Islet of Langerhans (tissue), 1 donor: ENCODE data around the gene BSN.
"Not testable (repeated sequence)": the region's sequence is repeated elsewhere in the genome, so short reads cannot be mapped to it uniquely, and the experiment has no call there.

ENCODE experiments used
- FAIRE-seq: peaks from one replicate; lab custom pipeline; 2011; peaks lifted over from hg19 to GRCh38; lab: Jason Lieb, UNC

Gene BSN

GRCh38 chr3:49675912-49676311, 121.6 kb downstream of the BSN start:
- FAIRE-seq = no peak

DNA sequence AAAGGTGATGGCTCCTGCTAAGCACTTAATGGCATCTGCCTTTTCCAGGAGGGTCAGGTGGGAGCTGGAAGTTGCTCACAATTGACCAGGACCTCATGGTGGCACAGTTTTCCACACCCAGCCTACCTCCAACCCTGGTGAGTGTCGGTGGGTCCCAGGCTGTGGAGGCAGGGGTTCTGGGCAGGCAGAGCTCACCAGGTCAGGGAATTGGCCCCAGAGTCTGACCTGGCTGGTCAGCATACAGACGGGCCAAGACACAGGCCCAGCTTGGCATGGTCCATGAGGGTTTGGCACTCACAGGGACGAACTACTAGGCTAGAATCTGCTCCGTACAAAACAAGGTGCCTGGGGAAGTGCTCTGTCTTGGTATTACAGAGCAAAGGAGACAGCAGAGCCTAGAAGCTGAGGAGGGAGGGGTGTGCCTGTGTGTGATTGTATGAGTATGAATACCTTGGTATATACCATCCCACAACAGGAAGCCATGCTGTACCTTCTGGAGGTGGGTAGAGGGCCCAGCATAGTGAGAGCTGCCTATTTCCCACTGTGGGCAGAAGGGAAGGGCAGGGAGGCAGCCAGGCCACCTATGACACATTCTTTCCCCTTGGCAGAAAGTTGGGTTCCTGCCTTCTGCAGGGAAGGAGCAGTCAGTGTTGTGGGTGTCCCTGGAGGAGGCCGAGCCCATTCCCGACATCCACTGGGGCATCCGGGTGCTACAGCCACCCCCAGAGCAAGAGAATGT, 126.4 kb downstream of the BSN start:
- no peak for FAIRE-seq

- FAIRE-seq = no peak
Measured at GRCh38 chr3:49681232-49681522, 126.9 kb downstream of the BSN start.

GRCh38 chr3:49681543-49681942, 127.3 kb downstream of the BSN start:
- no peak for FAIRE-seq

DNA sequence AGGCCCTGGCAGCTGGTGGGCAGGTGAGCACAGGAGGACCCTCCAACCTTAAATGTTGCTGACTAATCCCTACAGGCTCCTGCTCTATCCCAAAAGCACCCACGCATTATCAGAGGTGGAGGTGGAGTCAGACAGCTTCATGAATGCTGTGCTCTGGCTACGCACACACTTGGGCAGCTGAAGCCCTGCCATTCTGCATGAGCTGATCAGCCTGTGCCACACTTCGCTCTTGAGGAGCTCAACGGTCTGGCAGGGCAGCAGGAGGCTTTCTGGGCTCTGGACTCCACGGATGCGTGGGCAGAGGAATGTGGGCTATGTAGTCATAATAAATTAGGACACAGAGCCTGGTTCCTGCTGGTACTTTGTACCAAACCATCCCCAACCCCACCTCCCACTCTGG, 128.9 kb downstream of the BSN start:
- no peak for FAIRE-seq

GRCh38 chr3:49684453-49684852, 130.2 kb downstream of the BSN start:
- FAIRE-seq = not testable (repeated sequence)

DNA sequence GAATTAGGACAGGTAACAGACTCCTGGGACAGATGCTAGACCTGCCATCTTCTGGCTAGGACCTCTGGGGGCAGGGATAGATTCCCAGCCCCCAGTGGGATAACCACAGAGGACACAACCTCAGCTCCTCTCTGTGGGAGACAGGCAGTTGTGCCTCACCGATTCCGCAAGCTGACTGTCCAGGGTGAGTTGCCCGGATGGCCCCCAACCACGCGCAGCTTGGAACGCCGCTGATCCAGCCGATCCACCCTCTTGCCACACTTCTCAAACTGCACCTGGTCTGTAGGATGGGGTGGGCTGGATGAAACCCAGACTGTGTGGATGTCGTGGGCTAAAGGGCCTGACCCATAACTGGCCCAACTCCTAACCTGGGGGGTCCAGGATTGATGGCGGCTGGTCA, 130.8 kb downstream of the BSN start:
- FAIRE-seq = not testable (repeated sequence)

DNA sequence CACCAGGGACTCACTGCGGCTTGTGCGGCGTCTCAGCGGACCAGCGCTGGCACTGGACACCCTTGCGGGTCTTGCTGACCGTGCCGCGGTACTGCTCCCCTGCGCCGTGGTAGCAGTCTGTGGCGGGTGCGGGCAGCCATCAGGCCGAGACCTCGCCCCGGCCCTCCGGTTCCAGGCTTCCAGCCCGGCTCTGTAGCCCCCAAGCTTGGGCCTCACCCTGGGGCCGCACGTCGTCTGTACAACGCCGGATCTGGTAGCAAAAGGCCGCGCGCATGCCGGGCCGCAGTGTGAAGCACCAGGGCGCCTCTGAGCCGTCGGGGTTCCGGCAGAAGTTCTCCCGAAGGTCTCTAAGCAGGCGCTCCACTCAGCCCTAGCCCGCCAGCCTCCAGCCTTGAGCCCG, 131.6 kb downstream of the BSN start:
- FAIRE-seq = not testable (repeated sequence)

GRCh38 chr3:49686346-49686745, 132.1 kb downstream of the BSN start:
- FAIRE-seq = not testable (repeated sequence)

DNA sequence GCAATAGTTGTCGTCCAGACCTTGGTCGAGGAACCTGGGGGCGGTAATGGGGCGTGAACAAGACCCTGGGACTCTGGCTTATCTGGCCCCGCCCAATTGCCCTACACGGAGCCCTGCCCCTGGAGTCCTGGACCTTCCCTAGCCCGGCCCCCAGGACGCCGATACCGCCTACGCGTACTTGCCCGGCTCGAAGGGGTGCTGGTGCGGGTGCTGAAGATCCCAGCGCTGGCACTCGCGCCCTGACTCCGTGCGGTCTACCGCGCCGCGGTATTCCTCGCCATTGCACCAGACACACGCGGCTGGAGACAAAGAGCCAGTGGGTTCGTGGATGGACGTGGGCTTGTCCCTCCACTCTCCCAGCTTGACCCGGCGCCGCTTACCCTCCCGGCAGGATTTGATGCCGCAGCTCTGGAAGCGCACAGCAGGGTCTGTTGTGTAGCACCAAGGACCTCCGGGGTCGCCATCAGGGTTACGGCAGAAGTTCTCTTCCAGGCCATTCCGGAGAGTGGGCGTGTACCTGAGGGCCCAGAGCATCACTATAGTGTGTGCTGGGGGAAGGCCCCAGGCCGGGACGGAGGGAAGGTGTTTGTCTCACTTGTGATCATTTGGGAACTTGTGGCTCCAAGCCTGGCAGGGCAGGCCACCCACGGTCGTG, 132.6 kb downstream of the BSN start:
- FAIRE-seq = not testable (repeated sequence)

- FAIRE-seq = not testable (repeated sequence)
Measured at GRCh38 chr3:49687424-49687795, 133.1 kb downstream of the BSN start.

GRCh38 chr3:49688338-49689045, 134.2 kb downstream of the BSN start:
- FAIRE-seq = not testable (repeated sequence)

- no peak for FAIRE-seq
Measured at GRCh38 chr3:49689046-49689907, 135.0 kb downstream of the BSN start, which contains the start of the genes MST1 and RNF123. Gene MST1 (minus strand): TSS chr3:49689474. CDS start chr3:49688691, 783 bp downstream. Gene RNF123 (plus strand): TSS chr3:49689557. CDS start chr3:49691166, 1,609 bp downstream.

GRCh38 chr3:49689908-49690624, 135.8 kb downstream of the BSN start:
- FAIRE-seq = not testable (repeated sequence)

GRCh38 chr3:49690856-49691255, 136.6 kb downstream of the BSN start:
- FAIRE-seq = not testable (repeated sequence)

DNA sequence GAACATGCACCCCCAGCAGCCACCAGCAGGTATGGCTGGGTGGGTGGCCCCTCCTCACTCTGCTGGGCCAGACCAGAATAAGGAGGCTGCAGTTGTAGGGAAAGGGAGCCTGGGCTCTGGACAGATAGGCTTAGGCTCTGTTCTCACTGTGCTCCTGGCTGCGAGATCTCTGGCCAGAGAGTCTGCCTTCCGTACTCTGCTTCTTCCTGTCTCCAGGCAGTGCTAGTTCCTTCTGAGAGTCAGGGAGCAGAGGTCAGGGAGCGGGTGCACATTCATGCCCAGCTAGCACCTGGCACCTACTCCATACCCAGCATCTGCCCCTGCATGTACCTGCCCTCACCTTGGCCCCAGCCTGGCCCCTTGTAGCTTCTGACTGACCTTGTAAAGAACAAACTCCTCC, 137.2 kb downstream of the BSN start:
- not testable (repeated sequence) for FAIRE-seq

DNA sequence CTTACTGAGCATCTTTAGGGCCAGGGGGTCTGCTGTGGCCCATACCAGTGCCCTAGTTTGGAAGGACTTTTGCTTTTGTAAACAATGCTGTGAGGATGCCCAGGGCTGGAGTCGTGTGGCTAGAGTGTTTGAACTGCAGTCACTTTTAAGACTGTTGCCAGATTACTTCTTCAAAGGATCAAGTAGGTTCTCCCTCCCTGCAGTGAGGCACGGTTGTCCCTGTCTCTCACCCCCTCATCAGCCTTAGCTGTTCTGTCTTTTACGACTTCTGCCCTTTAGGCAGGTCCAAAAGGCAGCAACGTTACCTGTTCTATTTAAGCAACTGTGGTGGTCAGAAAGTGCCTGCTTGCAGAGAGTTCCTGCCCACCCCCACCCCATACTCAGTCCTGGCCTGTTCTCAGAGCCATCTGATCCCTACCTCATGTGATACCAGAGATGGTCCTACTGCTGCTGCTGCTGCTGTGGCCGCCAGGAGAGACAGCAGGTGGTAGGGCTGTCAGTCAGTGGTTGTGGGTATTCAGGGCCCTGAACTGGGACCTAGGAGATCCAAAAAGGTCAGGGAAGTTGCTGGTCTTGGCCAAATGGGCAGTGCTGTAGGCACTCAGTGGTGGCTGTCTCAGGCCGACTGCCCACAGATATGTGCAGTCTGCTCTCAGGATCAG, 140.3 kb downstream of the BSN start:
- FAIRE-seq = not testable (repeated sequence)

- FAIRE-seq = not testable (repeated sequence)
Measured at GRCh38 chr3:49695350-49696015, 141.2 kb downstream of the BSN start.

DNA sequence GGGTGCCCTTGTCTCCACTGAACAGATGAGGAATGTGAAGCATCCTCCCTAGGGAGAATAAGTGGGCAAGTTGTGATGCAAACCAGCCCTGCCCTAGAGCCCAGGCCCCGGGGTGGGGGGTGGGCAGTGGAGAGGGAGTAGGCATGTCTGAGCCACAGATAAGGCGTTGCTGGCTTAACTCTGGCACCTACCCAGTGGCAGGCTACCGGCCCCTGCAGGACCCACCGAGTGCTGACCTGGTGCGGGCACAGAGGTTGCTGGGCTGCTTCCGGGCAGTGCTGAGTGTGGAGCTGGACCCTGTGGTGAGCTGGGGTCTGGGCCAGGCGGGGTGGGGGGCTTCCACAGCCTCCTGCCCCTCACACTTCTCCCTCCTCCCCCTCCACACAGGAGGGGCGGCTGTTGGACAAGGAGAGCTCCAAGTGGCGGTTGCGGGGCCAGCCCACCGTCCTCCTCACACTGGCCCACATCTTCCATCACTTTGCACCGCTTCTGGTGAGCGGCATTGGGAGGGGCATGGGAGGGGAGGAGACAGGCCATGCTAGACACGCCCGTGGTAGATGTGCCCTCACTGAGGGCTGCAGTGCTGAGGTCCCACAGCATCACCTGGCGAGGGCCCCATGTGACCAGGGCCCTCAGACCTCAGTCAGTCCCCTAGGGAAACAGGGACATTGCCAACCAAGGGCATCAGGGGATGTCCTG, 145.2 kb downstream of the BSN start:
- FAIRE-seq = no peak

DNA sequence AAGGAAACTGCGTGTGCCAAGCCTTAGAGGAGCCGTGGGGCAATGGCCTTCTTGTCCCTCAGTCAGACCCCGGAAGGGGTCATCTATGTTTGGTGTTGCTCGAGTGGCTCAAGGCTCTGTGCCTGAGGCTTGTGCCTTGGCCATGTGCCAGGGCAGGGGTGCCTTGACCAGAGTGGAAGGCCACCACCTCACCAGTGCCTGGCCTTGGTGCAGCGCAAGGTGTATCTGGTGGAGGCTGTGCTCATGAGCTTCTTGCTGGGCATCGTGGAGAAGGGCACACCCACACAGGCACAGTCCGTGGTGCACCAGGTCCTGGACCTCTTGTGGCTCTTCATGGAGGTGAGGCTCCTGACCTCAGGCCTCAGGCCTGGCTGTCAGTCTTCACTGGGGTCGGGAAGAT, 145.7 kb downstream of the BSN start:
- no peak for FAIRE-seq
